ENCODE data around the gene PFKFB2.

DNA sequence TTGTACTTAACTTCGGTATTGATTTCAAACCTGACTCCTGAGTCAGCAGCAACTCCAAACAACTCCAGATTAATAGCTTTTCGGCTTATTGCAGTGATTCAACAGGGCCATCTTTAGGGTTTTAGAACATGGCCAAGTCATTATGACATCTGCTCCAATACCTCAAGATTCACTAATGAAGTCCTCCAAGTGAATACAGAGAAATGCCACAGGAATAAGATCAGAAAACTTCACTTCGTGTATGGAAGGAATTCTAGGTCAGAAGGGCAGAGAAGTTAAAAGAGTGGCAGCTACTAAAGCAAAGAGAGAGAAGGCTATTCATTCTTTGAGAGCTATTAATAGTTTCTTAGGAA lies 12.9 kb upstream of the PFKFB2 start:
- TF ChIP-seq, protein P1, sequence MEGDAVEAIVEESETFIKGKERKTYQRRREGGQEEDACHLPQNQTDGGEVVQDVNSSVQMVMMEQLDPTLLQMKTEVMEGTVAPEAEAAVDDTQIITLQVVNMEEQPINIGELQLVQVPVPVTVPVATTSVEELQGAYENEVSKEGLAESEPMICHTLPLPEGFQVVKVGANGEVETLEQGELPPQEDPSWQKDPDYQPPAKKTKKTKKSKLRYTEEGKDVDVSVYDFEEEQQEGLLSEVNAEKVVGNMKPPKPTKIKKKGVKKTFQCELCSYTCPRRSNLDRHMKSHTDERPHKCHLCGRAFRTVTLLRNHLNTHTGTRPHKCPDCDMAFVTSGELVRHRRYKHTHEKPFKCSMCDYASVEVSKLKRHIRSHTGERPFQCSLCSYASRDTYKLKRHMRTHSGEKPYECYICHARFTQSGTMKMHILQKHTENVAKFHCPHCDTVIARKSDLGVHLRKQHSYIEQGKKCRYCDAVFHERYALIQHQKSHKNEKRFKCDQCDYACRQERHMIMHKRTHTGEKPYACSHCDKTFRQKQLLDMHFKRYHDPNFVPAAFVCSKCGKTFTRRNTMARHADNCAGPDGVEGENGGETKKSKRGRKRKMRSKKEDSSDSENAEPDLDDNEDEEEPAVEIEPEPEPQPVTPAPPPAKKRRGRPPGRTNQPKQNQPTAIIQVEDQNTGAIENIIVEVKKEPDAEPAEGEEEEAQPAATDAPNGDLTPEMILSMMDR (optimal IDR thresholded peaks at IDR 0.05 in 1 of 3, IDR thresholded peaks at IDR 0.05 in 1 of 3, conservative IDR thresholded peaks at IDR 0.05 in 1 of 3; ENCODE audit: extremely low read depth in 1 of 3, insufficient read depth in 2 of 3, low read length in 3 of 3) = no peak
- TF ChIP-seq EZH2 (IDR thresholded peaks at IDR 0.05; ENCODE audit: low read length) = no peak
